ENCODE measurements around the gene CCDC85C. TPM values are rescaled to one million over a fixed set of nuclear protein-coding genes. Genes with fewer than 3 reads are reported as not detected.

The CCDC85C gene
- total RNA-seq, 2 experiments from 2014 or later, result 6.4 to 15.0 TPM

DNA sequence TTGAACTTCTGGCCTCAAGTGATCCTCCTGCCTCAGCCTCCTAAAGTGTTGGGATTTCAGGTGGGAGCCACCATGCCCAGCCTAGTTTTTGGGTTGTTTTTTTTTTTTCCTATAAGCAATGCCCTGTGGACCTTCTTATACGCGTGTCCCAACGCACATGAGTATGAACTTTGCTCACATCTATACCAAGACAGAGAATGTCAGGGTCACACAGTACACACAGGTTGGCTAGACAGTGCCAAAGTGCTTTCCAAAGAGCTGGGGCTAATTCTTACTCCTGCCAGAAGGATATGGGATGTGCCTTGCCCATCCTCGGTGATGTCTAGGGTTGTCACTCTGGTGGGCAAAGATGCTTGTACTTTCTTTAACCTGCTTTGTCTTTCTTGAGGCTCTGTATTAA is 7.6 kb upstream of the CCDC85C start:
- no peak overlapping the region for H3K4me2 ChIP-seq (ENCODE audit: low read length)
- no peak for DNase-seq (ENCODE audit: low spot score)
- ChIA-PET POLR2A (interaction anchor here (0.7 kb wide), 1 partner anchor 49 kb away, joined by 3 read pairs; no protein-coding TSS in a partner anchor), CTCF (ENCODE audit: unreplicated experiment) (no interaction called here)
- no TSS peak for BruUV-seq (replicated peaks)
- no peaks in the 10 kb centered on the region for H3K36me3 ChIP-seq (ENCODE audit: insufficient read depth, low read length)
- H3K79me2 ChIP-seq (ENCODE audit: insufficient read depth, low read depth, low read length), result no peaks in the 10 kb centered on the region
- H3K27ac ChIP-seq (ENCODE audit: low read depth, low read length, poor library complexity, severe bottlenecking), result no peak overlapping the region
- TF ChIP-seq CTCF (conservative IDR thresholded peaks at IDR 0.05; ENCODE audit: low read length), result no peak
- TF ChIP-seq EZH2phosphoT487 (IDR thresholded peaks at IDR 0.05; ENCODE audit: borderline replicate concordance, low read depth, low read length), result no peak
- no peaks in the 10 kb centered on the region for H3K9me2 ChIP-seq (ENCODE audit: insufficient read depth, low read length)
- no peaks in the 10 kb centered on the region; the same call in 1 of the 2 replicates for H4K20me1 ChIP-seq (ENCODE audit: insufficient read depth, low read length)
- H3K4me1 ChIP-seq (ENCODE audit: insufficient read depth, low read length, poor library complexity, severe bottlenecking), result no peaks in the 10 kb centered on the region
- H3K4me3 ChIP-seq (ENCODE audit: low read depth, low read length, poor library complexity, severe bottlenecking), result no peak overlapping the region
- H3K9me3 ChIP-seq (ENCODE audit: low read length), result no peaks in the 10 kb centered on the region
- intact Hi-C loops (cut with micrococcal nuclease; ENCODE audit: unreplicated experiment), result no loop called here
- H2AFZ ChIP-seq (ENCODE audit: low read length), result no peak overlapping the region

DNA sequence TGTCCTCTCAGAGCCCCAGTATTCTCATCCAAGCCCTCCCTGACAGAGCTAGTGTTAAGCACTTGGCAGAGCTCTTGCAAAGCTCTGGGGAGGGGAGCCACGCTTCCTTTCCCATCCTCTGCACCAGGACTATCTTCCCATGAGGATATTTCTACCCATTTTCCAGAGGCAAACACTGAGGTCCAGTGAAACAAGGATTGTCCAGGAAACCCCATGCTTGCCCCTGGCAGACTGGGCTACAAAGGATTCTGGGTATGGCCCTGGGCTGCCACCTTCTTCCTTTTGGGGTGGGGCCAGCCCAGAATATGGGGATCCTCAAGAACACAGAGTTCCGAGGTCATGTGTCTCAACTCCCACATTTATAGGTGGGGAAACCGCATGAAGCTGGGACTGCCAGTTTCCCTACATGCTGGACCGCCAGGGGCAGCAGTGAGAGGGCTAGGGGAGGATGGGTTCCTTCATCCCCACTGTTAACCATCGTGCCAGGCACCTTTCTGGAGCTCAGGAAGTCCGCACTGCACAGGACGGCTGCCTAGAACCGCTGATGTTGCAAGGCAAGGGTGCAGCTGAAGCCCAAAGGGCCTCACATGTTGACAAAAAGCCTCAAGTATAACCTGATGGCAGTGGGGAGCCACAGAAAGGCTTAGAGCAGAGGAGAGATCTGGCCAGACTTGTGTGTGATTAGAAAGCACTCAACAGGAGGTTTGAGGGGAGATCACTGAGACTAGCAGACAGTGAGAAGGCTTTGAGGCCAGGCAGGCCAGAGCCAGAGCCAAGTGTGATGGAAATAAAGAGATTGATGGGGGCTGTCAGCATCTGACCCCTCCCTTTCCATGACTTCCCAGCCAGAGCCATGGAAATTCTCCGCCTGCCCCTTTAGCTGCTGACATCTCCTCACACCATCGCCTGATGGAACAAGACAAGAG is 5.5 kb upstream of the CCDC85C start:
- no peaks in the 10 kb centered on the region for H4K20me1 ChIP-seq (ENCODE audit: insufficient read depth, low read length)
- ChIA-PET CTCF (ENCODE audit: unreplicated experiment) (interaction anchor here (0.6 kb wide), 1 partner anchor 94 kb away, joined by 3 read pairs; no protein-coding TSS in a partner anchor), POLR2A (no interaction called here)
- BruUV-seq (replicated peaks), result no TSS peak
- no peak overlapping the region for H3K4me3 ChIP-seq (ENCODE audit: low read depth, low read length, poor library complexity, severe bottlenecking)
- no peak overlapping the region for H3K27ac ChIP-seq (ENCODE audit: low read depth, low read length, poor library complexity, severe bottlenecking)
- TF ChIP-seq EZH2phosphoT487 (IDR thresholded peaks at IDR 0.05; ENCODE audit: borderline replicate concordance, low read depth, low read length), result no peak
- TF ChIP-seq CTCF (conservative IDR thresholded peaks at IDR 0.05; ENCODE audit: low read length), result no peak
- no peaks in the 10 kb centered on the region for H3K79me2 ChIP-seq (ENCODE audit: insufficient read depth, low read depth, low read length)
- no peaks in the 10 kb centered on the region for H3K9me3 ChIP-seq (ENCODE audit: low read length)
- peaks cover 10% of the 10 kb centered on the region for H3K4me1 ChIP-seq (ENCODE audit: insufficient read depth, low read length, poor library complexity, severe bottlenecking)
- DNase-seq (ENCODE audit: low spot score), result no peak
- no peaks in the 10 kb centered on the region for H3K9me2 ChIP-seq (ENCODE audit: insufficient read depth, low read length)
- no peak overlapping the region for H2AFZ ChIP-seq (ENCODE audit: low read length)
- H3K4me2 ChIP-seq (ENCODE audit: low read length), result no peak overlapping the region
- no peaks in the 10 kb centered on the region for H3K36me3 ChIP-seq (ENCODE audit: insufficient read depth, low read length)
- intact Hi-C loops (cut with micrococcal nuclease; ENCODE audit: unreplicated experiment), result no loop called here

GRCh38 chr14:99608591-99608990 is 4.6 kb upstream of the CCDC85C start:
- intact Hi-C loops (cut with micrococcal nuclease; ENCODE audit: unreplicated experiment), result no loop called here
- Histone ChIP-seq H4K20me1 (ENCODE audit: insufficient read depth, low read length) (no peaks in the 10 kb centered on the region), H3K36me3 (ENCODE audit: insufficient read depth, low read length) (no peaks in the 10 kb centered on the region), H2AFZ (ENCODE audit: low read length) (no peak overlapping the region), H3K9me3 (ENCODE audit: low read length) (no peaks in the 10 kb centered on the region), H3K4me1 (ENCODE audit: insufficient read depth, low read length, poor library complexity, severe bottlenecking) (peaks cover 10% of the 10 kb centered on the region), H3K27ac (ENCODE audit: low read depth, low read length, poor library complexity, severe bottlenecking) (no peak overlapping the region), H3K79me2 (ENCODE audit: insufficient read depth, low read depth, low read length) (no peaks in the 10 kb centered on the region), H3K9me2 (ENCODE audit: insufficient read depth, low read length) (no peaks in the 10 kb centered on the region), H3K4me3 (ENCODE audit: low read depth, low read length, poor library complexity, severe bottlenecking) (no peak overlapping the region), H3K4me2 (ENCODE audit: low read length) (no peak overlapping the region)
- DNase-seq (ENCODE audit: low spot score), result no peak
- ChIA-PET CTCF (ENCODE audit: unreplicated experiment) (interaction anchor here (1.0 kb wide), 1 partner anchor 20 kb away, joined by 3 read pairs; no protein-coding TSS in a partner anchor), POLR2A (no interaction called here)
- no TSS peak for BruUV-seq (replicated peaks)
- TF ChIP-seq CTCF (conservative IDR thresholded peaks at IDR 0.05; ENCODE audit: low read length), result no peak
- TF ChIP-seq EZH2phosphoT487 (IDR thresholded peaks at IDR 0.05; ENCODE audit: borderline replicate concordance, low read depth, low read length), result no peak

Measured in OCI-LY7 (cell line).